GM18498 (cell line): ENCODE results near the gene HSDL1.

Experiments used
- ATAC-seq: cut with Tn5 transposase; IDR thresholded peaks from one replicate; pipeline ENCODE4 v1.9.1; 2021; ENCODE audit warnings: mild to moderate bottlenecking, moderate library complexity; ENCODE audit not compliant: unreplicated experiment

Gene HSDL1

DNA sequence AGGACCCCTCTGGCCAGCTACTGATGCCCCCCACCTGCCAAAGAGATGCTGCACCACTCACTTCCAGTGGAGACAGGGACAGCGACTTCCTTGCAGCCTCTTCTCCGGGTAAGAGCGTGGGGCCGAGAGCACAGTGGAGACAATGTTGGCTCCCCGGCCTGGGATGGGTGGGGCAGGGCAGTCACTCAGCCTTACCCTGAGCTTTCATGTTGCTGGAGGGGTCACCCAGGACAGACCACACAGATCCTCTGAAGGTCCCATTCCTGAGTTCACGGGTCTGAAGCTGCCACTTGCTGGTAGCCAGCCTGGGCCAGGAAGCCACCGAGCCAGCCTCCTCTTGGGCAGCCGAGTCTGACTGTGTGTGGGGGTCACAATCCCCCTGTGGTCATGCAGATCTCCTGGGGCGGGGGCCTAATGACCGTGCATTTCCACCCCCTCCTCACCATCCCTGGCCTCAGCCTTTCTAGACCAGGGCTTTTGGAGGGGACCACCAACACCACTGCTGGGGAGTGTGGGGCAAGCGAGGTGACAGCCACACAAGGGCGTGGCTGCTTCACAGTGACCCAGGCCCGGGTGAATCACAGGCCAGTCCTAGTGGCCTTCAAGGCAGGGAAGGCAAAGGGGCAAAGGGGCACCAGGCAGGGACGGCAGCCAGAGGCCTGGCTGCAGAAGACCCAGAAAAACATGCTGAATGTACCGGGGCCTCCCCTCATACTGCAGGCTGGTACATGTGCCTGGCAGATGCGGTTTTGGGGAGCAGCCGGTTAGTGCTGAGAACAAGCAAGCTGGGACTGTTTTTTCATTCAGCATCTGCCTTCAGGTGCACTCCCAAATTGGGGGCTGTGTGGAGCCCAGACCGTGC is 31.4 kb upstream of the HSDL1 start:
- ATAC-seq, result no peak

DNA sequence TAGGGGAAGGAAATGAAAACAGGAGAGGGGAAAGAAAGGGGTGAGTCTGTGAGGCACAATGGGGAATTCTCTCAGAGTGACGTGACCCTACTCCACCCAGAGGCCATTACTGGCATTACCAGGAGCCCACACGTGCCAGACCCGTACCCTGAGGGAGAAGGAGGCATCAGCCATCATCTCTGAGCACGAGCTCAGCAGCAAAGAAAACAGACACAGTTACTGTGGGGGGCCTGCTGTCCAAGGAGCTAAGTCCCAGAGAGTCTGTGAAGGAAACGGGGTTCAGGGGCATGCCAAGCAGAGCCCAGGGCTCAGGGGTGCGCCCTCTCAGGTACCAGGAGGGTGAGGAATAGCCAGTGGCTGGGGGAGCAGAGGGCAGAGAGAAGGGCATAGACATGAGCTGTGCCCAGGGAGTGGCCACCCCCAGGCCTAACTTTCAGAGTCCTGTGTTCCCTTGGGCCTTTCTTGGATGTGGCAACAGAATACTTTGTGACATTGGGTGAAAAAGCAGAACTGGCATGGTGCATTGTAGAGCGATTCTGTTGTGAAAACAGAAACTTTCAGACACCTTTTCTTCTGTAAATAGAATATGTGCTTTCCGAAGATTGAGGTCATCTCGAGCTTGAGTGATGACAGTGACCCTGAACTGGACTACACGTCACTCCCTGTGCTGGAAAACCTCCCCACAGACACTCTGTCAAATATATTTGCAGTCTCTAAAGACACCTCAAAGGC is 30.5 kb upstream of the HSDL1 start:
- ATAC-seq, result peak; percentile 73

DNA sequence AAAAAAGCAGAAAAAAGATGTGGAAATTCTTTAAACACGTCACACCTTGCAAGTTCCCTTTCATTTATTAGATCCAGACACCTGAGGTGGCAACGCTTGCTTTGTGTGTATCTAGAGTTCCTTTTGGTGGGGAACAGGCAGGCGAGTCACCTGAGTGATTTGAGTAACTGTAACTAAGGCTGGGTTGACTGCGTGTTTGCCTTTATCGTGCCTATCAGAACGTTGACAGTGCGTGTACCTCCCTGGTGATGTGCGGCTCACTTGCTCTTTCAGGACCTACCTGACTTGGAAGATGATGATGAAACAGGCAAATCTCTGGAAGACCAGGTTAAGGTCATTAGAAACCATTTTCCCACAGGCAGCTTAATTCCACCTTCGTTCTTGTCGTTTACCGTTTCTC is 29.4 kb upstream of the HSDL1 start:
- no peak for ATAC-seq

DNA sequence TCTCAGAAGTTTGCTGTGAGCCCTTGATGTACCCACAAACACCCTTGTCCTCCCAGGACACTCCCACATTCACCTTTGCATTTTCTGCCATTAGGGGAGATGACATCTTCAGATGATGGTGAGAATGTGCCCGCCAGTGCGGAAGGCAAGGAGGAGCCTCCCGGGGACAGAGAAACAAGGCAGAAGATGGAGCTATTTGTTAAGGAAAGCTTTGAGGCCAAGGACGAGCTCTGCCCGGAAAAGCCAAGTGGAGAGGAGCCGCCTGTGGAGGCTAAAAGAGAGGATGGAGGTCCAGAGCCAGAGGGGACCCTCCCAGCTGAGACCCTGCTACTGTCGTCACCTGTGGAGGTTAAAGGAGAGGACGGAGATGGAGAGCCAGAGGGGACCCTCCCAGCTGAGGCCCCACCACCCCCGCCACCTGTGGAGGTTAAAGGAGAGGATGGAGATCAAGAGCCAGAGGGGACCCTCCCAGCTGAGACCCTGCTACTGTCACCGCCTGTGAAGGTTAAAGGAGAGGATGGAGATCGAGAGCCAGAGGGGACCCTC is 24.9 kb upstream of the HSDL1 start:
- ATAC-seq, result no peak

- ATAC-seq, result no peak
Observed at GRCh38 chr16:84166796-84167695, 22.1 kb upstream of the HSDL1 start.

DNA sequence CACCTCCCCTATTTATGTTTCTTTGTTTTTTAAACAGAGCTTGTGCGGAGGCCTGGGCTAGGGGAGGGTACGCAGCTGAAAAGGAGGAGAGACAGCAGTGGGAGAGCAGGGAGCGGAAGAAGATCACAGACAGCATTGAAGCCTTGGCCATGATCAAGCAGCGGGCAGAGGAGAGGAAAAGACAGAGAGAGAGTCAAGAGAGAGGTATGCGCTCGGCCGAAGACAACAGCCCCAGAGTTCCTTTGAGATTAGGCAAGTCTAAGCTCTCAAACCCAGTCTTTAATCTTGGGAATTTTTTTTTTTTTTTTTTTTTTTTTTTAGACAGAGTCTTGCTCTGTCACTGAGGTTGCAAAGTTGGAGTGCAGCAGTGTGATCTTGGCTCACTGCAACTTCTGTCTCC is 20.8 kb upstream of the HSDL1 start:
- ATAC-seq, result no peak

DNA sequence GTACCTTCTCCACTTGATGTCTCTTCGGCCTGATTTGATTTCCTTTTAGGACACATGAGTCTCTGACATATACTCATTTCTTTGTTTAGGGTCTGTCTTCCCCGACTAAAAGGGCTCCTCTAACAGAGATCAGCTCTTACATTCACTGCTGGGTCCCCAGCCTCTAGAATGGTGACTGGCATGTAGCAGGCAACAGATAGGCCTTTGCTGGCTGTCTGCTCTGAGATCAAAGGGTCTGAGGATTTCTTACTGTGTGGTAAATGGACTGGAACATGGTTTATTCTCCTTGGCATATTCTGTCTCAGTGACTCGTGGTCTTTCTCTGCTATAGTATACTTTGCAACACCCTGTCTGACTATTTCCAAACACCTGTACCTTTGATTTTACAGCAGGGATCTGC is 16.8 kb upstream of the HSDL1 start:
- ATAC-seq, result no peak

DNA sequence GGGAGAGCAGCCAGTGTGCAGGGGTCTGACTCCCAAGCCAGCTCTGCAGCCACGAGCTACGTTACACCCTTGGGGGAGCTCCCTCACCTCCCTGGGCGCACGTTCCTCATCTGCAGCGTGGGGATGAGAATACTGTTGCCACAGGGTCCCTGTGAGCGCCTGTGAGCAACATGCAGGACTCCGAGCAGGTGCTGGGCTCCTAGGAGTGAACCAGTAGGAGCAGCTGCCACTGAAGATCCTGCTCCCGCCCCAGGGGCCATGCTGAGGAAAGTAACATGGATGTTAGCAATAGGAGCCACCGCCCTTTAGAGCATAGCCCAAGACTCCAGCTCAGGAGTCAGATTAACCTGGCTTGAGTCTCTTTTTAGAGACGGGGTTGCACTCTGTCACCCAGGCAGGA is 16.1 kb upstream of the HSDL1 start:
- ATAC-seq, result no peak

GRCh38 chr16:84159800-84160199 is 14.8 kb upstream of the HSDL1 start:
- no peak for ATAC-seq

DNA sequence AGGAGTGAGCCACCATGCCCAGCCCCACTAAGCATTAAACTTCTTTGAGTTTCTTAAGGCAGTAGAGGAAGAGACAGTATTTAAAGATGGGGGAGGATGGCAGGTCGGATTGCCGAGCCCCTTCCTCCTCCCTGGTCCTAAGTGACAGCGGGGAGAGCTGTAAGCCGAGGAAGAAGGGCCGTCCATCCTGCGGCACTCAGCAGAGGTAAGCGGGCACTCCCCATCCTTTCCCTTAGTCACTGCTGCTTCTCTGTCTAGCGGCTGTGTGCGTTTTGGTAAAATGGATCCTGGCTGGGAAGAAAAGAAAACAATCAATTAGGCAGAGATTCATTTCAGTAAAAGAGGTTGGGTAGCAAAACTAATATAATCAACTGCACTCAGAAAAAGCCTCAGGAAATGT is 14.0 kb upstream of the HSDL1 start:
- no peak for ATAC-seq

DNA sequence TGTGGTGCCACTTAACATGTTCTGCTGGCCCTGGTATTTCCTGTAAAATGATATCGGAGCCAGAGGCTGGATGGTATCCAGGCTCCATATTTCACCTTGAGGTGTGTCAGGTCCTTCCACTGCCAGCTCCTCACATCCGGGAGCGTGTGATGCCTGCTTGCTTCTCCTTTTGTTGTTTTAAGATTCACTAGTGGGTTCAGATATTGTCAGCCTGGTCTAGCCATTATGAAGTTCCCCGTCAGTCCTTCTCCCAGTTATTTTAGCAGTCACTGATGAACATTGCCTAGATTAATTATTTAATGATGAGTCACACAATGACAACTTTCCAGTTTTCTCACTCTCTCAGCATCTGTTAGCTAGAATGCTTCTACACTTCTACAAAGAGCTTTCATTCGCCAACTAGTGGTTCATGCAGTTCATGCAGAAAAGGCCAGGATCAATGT is 11.4 kb upstream of the HSDL1 start:
- ATAC-seq, result no peak

DNA sequence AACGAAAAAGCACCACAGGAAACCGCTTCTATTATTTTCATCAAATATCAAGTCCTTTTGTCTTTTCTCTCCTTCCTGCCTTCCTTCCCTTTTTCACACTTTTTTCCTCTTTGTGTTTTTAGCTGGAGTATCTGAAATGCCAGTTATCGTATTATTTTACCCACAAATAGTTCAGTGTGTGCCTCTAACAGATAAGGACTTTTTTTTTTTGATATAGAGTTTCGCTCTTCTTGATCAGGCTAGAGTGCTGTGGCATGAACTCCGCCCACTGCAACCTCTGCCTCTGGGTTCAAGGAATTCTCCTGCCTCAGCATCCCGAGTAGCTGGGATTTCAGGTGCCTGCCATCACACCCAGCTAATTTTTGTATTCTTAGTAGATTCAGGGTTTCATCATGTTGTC is 10.8 kb upstream of the HSDL1 start:
- ATAC-seq, result no peak

DNA sequence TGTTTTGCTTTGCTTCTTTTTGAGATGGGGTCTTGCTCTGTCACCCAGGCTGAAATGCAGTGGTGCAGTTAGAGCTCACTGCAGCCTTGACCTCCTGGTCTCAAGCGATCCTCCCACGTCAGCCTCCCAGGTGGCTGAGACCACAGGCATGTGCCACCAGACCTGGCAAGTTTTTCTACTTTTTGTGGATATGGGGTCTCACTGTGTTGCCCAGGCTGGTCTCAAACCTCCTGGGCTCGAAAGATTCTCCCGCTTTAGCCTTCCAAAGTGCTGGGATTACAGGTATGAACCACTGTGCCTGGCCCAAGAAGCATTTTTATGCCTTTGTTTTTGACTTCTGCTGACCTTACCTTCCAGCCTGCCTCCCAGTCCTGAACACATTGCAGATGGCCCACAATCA is 10.2 kb upstream of the HSDL1 start:
- no peak for ATAC-seq

GRCh38 chr16:84153660-84154214 is 8.8 kb upstream of the HSDL1 start:
- no peak for ATAC-seq

- ATAC-seq, result no peak
Observed at GRCh38 chr16:84150926-84151325, 5.9 kb upstream of the HSDL1 start.

- peak; percentile 25 for ATAC-seq
Observed at GRCh38 chr16:84144209-84144858, 643 bp downstream of the HSDL1 start.

DNA sequence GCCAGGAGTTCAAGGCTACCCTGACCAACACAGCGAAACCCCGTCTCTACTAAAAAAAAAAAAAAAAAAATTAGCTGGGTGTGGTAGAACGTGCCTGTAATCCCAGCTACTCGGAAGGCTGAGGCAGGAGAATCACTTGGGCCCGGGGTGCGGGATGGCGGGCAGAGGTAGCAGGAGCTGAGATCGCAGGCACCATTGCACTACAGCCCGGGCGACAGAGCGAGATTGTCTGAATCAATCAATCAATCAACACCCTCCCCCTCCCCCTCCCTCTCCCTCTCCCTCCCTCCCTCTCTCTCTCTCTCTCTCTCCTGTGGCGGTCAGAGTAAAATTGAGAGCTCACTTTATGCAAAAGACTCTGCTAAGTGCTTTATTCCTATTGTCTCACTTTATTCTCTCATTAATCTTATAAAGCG is 1.2 kb downstream of the HSDL1 start:
- no peak for ATAC-seq

GRCh38 chr16:84143081-84143480 is 1.9 kb downstream of the HSDL1 start:
- no peak for ATAC-seq

DNA sequence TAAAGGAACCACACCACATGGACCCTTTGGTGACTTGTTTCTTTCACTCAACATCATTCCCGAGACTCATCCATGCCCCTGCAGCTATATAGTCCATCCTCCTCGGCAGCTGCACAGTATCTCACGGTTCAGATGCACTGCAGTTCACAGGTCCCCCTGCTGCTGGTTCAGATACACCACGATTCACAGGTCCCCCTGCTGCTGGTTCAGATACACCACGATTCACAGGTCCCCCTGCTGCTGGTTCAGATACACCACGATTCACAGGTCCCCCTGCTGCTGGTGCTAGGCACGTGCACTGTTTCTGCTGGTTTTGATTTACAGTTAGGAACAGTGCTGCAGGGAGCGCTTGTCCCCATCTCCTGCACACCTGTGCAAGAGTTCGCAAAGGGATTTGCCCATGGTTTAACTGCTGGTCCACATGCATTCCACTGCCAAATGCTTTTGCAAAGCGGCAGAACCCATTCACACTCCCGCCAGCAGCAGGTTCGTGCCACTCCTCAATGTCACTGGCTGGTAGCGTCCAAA is 3.8 kb downstream of the HSDL1 start:
- ATAC-seq, result no peak
